HG02943 (cell line): ENCODE measurements around the gene ACTR1A.

ENCODE experiments used
- ATAC-seq: cut with Tn5 transposase; IDR thresholded peaks from one replicate; pipeline ENCODE4 v1.9.1; 2021; ENCODE audit warnings: mild to moderate bottlenecking, low read depth, moderate library complexity; ENCODE audit not compliant: unreplicated experiment

ACTR1A gene

GRCh38 chr10:102491136-102491535 lies 11.4 kb downstream of the ACTR1A start:
- no peak for ATAC-seq

GRCh38 chr10:102485093-102485784 lies 17.3 kb downstream of the ACTR1A start:
- no peak for ATAC-seq

DNA sequence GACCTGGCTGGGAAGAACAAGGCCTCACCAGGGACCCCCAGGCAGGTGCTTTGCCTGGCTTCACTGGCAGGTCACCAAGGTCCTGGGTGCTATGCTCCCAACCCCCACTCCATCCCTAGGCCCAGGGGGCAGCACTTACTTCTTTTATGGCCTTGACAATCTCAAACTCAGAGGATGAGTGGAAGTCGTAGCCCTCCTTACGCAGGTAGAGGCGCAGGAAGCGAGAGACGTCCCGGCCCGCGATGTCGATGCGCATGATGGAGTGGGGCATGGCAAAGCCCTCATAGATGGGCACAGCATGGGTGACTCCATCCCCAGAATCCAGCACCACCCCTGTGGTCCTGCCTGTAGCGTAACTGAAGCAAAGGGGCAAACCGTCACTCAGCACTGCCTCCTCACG lies 18.5 kb downstream of the ACTR1A start:
- no peak for ATAC-seq

- no peak for ATAC-seq
Measured at GRCh38 chr10:102480396-102480795, 22.1 kb downstream of the ACTR1A start.

DNA sequence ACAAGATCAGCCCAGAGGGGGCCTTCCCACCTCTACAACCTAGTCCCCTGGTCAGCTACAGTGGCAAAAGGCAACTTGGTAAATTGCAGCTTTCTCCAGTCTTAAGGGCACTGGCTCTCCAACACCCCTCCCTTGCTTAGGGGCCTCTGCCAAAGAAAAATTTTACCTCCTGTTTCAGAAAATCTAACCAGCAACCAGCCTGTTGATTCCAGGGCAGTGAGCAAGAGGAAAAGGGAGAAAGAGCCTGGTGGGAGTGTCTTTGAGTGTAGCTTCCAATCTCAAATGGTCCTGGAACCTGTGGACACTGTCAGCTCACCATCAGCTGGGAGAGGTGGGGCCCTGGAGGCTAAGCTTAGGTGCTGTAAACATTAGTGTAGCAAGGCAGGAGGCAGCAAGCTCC lies 22.9 kb downstream of the ACTR1A start:
- no peak for ATAC-seq

DNA sequence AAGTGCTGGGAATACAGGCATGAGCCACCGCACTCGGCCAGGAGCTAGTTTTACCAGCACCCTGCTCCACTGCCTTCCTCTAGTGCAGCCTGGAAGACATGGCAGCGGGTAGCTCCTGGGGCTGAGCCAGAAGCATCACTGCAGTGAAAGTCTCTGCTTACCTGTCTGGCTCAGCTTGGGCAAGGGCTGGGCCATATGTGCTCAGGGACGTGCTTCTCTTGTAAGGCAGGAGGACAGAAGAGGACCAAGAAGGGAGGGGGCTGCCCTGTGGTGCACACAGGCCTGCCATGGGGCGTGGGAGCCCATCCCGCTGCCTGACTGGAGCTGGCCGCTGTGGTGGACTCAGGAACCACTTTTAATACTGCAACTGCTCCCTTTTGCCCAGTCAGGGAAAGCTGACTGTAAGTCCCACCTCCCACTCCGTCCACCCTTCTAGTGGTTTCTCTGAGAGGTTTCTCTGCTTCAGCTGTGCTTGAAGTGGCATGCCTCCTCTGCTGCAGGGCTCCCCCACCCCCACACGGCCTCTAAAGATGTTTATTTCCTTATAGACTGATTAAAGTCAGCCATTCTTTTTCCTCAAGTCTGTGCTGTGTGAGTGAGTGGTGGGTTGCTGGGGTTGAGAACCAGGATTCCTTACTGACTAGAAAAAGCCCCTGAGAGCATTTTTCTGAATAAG lies 25.9 kb downstream of the ACTR1A start:
- ATAC-seq = no peak

DNA sequence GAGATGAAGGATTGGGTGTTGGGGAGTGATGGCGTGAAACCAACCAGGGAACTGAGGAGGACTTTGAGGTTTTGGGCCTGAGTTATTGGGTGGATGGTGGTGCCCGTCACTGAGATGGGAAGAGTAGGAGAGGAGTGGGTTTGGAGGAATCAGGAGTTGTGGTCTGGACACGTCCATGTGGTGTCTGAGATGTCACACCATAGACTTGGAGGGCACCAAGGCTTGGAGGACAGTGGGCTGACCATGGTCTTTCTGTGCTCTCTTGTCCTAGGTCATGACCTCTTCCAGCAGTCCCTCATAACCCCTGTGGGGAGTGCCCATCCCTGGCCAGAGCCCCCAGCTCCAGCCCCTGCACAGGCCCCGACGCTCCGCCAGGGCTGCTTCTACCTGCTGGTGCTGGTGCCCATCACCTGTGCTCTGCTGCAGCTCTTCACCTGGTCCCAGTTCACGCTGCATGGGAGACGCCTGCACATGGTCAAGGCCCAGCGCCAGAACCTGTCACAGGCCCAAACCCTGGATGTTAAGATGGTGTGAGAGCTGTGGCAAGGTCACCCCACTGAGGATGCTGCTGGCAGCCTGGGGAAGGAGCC lies 27.0 kb downstream of the ACTR1A start:
- ATAC-seq = no peak

DNA sequence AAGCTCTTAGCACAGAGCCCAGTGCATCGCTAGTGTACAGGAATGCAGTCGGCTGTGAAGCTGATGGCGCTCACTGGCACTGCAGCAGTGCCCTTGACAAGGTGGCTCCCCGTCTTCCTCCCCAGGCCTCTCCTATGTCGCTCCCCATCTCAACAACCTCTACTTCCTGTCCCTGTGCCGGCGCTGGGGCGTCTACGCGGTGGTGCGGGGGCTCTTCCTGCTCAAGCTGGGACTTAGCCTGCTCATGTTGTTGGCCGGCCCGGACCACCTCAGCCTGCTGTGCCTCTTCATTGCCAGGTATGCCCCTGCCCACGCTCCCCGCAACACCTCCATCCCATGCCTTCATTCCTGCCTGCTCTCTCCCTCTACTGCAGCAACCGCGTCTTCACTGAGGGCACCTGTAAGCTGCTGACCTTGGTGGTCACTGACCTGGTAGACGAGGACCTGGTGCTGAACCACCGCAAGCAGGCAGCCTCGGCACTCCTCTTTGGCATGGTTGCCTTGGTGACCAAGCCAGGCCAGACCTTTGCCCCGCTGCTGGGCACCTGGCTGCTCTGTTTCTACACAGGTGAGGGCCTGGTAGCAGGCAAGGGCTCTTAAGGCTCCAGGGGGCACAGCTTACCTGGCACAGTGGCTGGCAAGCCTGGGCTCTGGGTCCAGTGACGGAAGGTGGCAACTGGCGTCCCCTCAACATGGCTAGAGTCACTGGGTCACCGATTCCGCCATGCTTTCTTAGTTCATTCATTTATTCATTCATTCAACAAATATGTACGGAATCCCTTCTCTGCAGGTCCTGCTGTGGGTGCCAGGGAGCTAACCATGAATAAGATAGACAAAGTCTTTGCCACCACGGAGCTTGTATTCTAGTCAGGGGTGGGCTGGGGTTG lies 28.8 kb downstream of the ACTR1A start:
- no peak for ATAC-seq

DNA sequence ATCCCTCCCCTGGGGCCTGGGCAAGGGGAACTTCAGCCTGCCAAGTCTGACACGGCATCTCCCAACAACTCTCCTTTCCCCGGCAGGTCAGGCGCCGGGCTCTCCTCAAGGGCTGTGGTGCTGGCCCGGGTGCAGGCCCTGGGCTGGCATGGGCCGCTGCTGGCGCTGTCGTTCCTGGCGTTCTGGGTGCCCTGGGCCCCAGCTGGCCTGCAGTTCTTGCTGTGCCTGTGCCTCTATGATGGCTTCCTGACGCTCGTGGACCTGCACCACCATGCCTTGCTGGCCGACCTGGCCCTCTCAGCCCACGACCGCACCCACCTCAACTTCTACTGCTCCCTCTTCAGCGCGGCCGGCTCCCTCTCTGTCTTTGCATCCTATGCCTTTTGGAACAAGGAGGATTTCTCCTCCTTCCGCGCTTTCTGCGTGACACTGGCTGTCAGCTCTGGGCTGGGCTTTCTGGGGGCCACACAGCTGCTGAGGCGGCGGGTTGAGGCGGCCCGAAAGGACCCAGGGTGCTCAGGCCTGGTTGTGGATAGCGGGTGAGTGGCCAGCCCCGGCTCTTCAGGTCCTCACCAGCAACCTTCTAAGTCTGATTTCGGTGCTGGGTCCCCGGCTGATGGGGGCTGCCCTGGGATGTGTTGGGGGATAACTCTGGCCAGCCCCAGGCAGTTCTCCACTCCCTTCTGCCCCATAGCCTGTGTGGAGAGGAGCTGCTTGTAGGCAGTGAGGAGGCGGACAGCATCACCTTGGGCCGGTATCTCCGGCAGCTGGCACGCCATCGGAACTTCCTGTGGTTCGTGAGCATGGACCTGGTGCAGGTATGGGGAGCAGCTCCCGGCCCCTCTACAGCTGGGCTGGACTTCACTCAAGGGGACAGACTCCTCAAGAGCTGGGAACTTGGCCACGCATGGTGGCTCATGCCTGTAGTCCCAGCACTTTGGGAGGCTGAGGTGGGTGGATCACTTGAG lies 31.6 kb downstream of the ACTR1A start:
- no peak for ATAC-seq

DNA sequence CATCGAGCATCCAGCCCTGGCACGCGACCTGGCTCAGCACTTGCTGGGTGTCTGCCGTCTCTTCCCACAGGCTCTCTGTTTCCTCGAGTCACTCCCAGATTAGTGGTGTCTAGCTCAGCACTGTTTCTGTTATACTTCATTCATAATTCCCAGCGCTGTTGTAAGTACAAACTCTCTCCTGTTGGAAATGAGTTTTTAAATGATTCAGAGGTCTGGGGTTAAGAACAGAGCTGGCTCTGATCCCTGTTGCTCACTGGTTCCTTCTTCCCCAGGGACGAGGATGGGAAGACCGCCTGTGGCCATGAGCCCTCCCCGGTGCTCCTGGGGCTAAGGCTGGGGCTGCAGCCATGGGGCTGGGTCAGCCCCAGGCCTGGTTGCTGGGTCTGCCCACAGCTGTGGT lies 33.8 kb downstream of the ACTR1A start:
- no peak for ATAC-seq

GRCh38 chr10:102467971-102468438 lies 34.5 kb downstream of the ACTR1A start:
- no peak for ATAC-seq

DNA sequence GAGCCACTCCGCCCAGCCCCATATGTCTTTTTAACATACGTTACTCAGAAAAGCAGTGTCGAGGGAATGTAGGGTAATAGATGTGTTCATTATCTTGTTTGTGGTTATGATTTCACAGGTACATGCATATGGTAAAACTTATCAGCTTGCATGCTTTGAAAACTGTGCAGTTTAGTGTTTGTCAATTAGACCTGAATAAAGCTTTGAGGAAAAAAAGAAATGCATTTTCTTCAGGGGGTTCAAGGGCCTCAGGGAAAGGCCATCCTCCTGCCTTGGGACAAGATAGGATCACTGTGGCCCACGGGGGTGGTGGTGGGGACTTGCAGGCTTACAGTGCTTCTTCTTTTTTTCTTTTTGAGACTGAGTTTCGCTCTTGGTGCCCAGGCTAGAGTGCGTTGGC lies 35.2 kb downstream of the ACTR1A start:
- no peak for ATAC-seq

DNA sequence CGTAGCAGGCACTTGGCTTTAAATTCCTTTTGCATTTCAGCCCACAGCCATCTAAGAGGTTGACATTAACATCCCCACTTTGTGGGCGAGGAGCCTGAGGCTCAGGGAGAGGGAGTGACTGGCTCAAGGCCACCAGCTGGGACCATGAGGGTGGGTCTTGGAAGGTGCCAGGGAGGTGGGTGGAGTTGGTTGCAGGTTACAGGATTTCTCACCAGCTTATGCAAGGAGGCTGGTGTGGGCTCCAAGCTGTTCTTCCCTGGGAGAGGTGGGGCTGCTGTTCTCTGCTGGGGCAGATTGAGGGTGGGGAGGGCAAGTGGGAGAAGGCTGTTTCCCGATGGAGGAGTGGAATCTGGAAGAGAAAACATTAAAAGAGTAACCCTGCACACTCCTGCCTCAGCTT lies 37.0 kb downstream of the ACTR1A start:
- ATAC-seq = no peak

- no peak for ATAC-seq
Measured at GRCh38 chr10:102463983-102464382, 38.5 kb downstream of the ACTR1A start.

- no peak for ATAC-seq
Measured at GRCh38 chr10:102462512-102463054, 39.9 kb downstream of the ACTR1A start.

DNA sequence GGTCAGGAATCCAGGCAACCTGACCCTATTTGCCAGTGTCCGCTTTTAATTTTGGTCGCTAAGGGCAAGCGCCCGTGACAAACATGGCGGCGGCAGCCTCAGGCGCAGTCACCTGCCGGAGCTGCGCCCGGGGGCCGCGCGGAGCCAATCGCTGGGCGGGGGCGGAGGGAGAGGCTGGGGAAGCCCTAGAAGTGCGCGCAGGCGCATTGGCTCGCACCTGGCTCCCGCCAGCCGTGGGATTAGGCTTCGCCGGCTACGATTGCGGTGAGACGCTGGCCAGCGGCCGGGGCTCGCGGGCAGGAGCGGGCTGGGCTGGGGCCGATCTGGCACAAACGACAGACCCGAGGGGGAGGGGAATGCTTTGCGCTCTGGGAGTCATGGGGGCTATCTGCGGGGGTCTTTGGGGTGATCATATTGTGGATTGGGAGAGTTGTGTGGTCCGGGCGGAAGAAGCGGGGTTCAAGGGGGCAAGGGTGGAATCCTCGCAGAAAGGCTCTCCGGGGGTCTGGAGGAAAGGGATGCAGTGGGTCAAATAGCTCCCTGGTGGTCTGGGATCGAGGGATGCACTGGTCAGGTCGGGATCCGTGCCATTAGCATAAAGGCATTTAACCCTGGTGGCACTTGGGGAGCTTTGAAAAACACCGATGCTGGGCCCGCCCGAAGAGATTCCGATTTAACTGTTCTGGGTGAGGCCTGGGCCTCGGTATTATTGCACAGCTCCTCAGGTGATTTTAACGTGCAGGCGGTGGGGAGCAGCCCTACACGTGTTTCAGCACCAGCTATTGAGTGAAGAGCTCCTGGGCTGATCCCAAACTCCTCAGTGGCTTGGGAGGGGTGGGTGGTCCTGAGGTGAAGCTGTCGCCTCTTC lies 41.1 kb downstream of the ACTR1A start:
- peak; percentile 66 for ATAC-seq

DNA sequence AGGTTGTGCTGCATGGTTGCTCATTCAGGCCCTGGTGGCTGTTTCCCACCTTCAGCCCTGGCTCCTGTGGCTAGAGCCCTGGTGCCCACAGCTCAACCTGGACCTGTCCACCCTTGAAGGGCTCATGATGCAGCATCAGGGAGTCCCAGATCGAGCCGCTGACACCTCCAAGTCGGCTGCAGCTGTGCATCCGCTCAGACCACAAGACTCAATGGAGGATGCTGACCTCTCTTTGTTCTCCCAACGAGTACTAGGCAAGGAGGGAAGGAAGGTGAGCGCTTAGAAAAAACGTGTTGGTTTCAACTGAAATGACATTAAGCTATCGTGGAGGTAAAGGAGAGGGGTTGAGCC lies 41.7 kb downstream of the ACTR1A start:
- ATAC-seq = peak; percentile 27

DNA sequence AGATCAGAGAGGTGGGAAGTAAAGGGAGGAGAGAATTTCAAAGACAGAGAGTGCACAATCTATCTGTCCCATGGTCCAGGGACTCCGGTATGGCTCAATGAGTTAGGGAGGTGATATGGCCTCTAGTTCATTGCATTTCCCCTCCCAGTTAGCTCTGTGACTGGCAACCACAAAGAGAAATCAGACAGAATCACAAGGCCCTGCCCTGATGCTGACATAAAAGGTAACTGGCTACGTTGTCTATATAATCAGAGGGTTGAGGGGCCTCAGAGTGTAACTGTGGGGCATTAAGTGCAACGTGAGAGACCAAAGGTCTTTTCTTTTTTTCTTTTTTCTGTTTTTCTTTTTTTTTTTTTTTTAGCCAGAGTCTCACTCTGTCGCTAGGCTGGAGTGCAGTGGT lies 43.9 kb downstream of the ACTR1A start:
- no peak for ATAC-seq
